WI38 (cell line): Measurements from ENCODE around the gene TNFRSF11A.

Experiments
- H3K4me3 ChIP-seq: 2 replicates; pipeline ENCODE4 v1.5.1; 2011; ENCODE audit warnings: low read depth, mild to moderate bottlenecking, control low read depth, low read length
- TF ChIP-seq, protein P1 (sequence below): IDR thresholded peaks from 2 replicates; pipeline ENCODE4 v1.5.1; 2012; ENCODE audit warnings: low read depth, mild to moderate bottlenecking, control low read depth, low read length

Gene TNFRSF11A

DNA sequence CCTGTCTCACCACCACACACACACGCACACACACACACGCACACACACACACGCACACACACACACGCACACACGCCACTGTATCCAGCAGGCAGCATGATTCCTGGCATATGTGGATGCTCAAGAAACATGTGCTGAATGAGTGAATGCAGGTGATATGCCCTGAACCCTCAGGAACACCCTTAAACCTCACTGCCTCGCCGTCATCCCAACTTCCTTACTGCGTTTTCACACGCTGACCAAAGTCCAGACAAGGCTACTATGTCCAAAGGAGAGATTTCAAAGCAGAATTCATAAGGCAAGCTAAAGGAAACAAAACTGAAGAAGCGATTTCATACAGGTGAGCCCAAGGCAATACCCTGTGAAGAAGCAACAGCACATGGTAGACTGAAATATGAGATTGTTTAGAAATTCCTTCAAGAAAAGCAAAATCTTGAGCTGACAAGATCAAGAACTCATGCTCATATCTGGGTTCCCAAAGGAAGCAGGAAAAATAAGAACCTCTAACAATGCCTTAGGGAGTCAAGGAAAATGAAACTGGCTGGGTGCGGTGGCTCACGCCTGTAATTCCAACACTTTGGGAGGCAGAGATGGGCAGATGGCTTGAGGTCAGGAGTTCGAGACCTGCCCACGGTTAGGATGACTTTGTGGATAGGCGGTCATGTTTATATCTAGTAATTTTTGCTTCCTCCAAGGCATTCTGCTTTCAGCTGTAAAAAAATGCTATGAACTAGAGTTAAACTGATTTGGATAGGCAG lies 69.1 kb downstream of the TNFRSF11A start:
- TF ChIP-seq, protein P1, sequence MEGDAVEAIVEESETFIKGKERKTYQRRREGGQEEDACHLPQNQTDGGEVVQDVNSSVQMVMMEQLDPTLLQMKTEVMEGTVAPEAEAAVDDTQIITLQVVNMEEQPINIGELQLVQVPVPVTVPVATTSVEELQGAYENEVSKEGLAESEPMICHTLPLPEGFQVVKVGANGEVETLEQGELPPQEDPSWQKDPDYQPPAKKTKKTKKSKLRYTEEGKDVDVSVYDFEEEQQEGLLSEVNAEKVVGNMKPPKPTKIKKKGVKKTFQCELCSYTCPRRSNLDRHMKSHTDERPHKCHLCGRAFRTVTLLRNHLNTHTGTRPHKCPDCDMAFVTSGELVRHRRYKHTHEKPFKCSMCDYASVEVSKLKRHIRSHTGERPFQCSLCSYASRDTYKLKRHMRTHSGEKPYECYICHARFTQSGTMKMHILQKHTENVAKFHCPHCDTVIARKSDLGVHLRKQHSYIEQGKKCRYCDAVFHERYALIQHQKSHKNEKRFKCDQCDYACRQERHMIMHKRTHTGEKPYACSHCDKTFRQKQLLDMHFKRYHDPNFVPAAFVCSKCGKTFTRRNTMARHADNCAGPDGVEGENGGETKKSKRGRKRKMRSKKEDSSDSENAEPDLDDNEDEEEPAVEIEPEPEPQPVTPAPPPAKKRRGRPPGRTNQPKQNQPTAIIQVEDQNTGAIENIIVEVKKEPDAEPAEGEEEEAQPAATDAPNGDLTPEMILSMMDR = no peak
- H3K4me3 ChIP-seq = no peak overlapping the region

DNA sequence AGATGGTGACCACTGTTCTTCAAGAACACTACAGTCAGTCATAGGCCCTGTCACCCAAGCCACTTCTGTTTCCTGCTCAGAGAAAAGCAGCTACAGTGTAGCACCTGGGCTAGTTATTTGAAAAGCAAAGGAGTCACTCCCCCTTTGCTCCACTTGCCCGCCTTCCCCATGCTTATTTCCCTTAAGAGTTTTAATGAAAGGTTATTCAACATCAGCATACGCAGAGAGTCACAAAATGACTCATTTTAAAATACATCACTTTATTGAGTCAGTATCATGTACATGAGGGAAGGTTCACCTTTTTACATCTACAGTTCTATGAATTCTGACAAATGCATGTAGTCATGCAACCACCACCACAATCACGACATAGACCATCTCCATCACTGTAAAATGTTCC lies 71.3 kb downstream of the TNFRSF11A start:
- TF ChIP-seq, protein P1 = no peak
- H3K4me3 ChIP-seq = no peak overlapping the region

DNA sequence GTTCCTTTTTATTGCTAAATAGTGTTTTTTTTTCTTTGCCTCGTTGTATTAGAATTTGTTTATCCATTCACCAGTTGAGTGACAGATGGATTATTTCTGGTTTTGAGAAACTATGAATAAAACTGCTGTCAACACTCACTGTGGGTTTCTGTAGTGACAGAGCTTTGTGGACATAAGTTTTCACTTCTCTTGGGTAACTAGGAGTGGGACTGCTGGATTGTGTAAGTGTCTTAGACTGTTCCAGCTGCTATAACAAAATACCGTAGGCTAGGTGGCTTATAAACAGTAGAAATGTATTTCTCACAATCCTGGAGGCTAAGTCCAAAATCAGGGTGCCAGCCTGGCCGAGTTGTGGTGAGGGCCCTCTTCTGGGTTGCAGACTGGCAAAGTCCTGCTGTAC lies 71.9 kb downstream of the TNFRSF11A start:
- TF ChIP-seq, protein P1 = no peak
- no peak overlapping the region for H3K4me3 ChIP-seq

DNA sequence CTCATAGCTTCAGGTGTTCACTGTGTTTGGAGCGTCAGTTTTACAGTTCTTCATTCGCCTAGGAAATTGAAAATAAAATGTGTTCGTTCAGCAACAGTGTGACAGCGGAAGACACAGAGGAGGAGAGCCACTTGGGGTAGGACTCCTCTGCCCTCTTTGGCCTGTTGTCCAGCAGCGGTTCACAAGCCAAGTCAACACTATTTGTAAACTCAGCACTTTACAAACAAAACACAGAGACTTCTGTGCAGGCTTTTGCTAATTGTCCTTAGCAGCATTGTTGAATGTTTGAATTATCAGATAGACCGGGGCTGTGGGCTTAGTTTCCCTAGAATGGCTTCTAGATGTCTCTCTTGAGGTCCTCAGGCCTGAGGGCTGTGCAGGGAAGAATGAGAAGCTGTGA lies 73.2 kb downstream of the TNFRSF11A start:
- TF ChIP-seq, protein P1 = no peak
- no peak overlapping the region for H3K4me3 ChIP-seq

DNA sequence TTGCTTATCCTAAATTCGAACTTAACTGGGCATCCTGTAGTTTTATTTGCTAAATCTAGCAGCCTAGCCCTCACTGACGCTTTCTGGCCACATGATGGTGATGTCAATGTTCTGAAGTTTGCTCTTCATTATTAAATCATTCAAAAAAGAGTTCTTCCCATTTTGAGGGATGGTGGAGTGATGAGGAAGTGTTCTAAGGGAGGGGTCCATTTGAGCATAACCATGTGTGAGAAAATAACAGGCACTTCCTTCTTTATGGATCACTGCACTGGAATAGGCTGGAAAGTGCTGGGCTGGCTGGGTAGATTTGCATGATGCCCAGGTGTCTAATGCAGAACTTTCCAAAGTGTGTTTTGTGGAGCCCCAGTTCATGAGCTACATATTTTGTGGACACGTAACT lies 74.2 kb downstream of the TNFRSF11A start:
- TF ChIP-seq, protein P1 = no peak
- no peak overlapping the region for H3K4me3 ChIP-seq

DNA sequence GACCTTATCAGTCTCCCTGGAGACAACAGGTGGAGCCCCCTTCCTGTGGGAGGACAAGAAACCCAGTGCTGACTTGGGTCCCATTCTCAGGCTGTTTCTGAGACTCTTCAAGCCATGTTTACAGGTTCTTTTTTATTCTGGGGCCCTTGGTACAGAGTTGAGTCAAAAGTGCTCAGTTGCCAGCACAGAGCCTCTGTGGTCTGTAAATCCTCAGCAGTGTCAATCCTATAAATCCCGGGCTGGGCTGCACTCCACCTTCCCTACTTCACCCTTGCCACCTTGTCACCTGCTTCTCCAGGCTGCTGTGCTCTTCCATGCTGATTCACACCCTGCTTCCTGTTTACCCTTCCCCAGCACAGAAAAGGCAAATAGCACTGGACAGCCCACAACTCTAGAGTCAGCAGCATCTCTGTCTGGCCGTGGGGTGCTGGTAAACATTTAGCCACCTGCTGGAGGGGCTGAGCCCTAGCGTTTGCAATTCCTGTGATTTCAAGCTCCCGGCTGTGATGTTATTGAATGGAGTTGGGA lies 74.7 kb downstream of the TNFRSF11A start:
- H3K4me3 ChIP-seq = no peak overlapping the region
- TF ChIP-seq, protein P1 = 0 out of 2 replicates have a peak, but pooled peaks have one; percentile 16

DNA sequence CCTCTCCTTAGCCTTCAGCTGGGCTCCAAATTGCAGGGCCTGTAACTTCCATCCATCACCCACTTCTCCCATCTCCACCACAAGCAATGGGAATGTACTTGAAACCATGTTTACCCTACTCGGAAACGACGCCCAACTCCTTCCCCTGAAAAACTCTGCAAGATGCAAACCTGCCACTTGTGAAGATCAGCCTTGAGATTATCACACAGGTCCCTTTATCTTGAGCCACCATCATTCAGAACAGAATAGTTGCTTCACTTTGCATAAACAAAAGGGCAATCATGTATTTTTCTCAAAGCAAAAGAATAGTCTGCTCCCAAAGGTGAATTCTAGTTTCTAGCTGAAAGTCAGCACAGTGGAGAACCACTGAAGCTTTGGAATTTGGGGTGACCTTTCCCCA lies 75.8 kb downstream of the TNFRSF11A start:
- TF ChIP-seq, protein P1 = no peak
- no peak overlapping the region for H3K4me3 ChIP-seq
